GM12878 (cell line): ENCODE data around the gene SLC51A. TPM values are rescaled to one million over a fixed set of nuclear protein-coding genes. Genes with fewer than 3 reads are reported as not detected.

Source experiments
- ATAC-seq: fragments of 200-7000 bp; cut with Tn5 transposase; 3 replicates; pipeline ENCODE4 v1.9.1; 2020; ENCODE audit warnings: mild to moderate bottlenecking, moderate library complexity
- BruUV-seq: library from RNA; stranded (reverse); fragments of 400-500 nt; replicated peaks from 2 replicates; lab custom pipeline; 2021; lab: Mats Ljungman, UMichigan
- CTCF ChIA-PET: fragments of 300-600 bp; sonication (Branson Sonifier 250); formaldehyde crosslinking; extraction: SDS; loops from one replicate; lab custom pipeline; 2021; ENCODE audit warnings: inconsistent platforms; lab: Yijun Ruan, JAX
- POLR2A ChIA-PET: fragments of 350-600 bp; formaldehyde crosslinking; extraction: SDS; loops from one replicate; lab custom pipeline; 2021; ENCODE audit warnings: inconsistent platforms; lab: Charles Lee
- RAD21 ChIA-PET: fragments of 300-600 bp; sonication (Branson Sonifier 250); formaldehyde crosslinking; loops from one replicate; lab custom pipeline; 2023; ENCODE audit warnings: antibody characterized with exemption; ENCODE audit not compliant: unreplicated experiment; lab: Charles Lee
- SMC1A ChIA-PET: fragments of 300-600 bp; sonication (Branson Sonifier 250); formaldehyde crosslinking; loops from one replicate; lab custom pipeline; 2023; ENCODE audit not compliant: unreplicated experiment, uncharacterized antibody; lab: Charles Lee
- DNase-seq: peaks from one replicate; pipeline ENCODE4 v3.0.0-alpha.2; 2011; ENCODE audit warnings: low read depth, low spot score
- FAIRE-seq: peaks from 3 replicates; lab custom pipeline; 2011; peaks lifted over from hg19 to GRCh38; lab: Jason Lieb, UNC
- H2AFZ ChIP-seq: 2 replicates; pipeline ENCODE4 v1.6.0; 2011; ENCODE audit warnings: low read depth, low read length, control low read depth; ENCODE audit not compliant: control insufficient read depth
- H3K27ac ChIP-seq: 2 replicates; pipeline ENCODE4 v1.5.1; 2011; ENCODE audit warnings: control low read depth; ENCODE audit not compliant: control insufficient read depth, insufficient read depth
- H3K27me3 ChIP-seq, 2 experiments: replicated peaks in 1 of 2; 2 replicates each; pipeline versions ENCODE4 v1.6.0 to v1.6.1; 2011; ENCODE audit warnings: low read length in 1 of 2; ENCODE audit not compliant: control insufficient read depth in 2 of 2, insufficient read depth in 2 of 2
- H3K36me3 ChIP-seq, 2 experiments: 2 replicates each; pipeline ENCODE4 v1.5.1; 2011; ENCODE audit warnings: low read length in 1 of 2; ENCODE audit not compliant: control insufficient read depth in 2 of 2, insufficient read depth in 2 of 2
- H3K4me1 ChIP-seq: 2 replicates; pipeline ENCODE4 v1.6.1; 2011; ENCODE audit warnings: mild to moderate bottlenecking, low read length, moderate library complexity, mixed read lengths; ENCODE audit not compliant: control insufficient read depth, insufficient read depth
- H3K4me2 ChIP-seq: 2 replicates; pipeline ENCODE4 v1.6.0; 2011; ENCODE audit warnings: control low read depth; ENCODE audit not compliant: control insufficient read depth, insufficient read depth
- H3K4me3 ChIP-seq: fragments of 200-600 bp; sonication (generic); 2 replicates; pipeline ENCODE4 v1.5.1; 2016
- H3K79me2 ChIP-seq: 2 replicates; pipeline ENCODE4 v1.6.0; 2011; ENCODE audit warnings: low read length; ENCODE audit not compliant: control insufficient read depth, insufficient read depth
- H3K9ac ChIP-seq: 2 replicates; pipeline ENCODE4 v1.8.0; 2011; ENCODE audit warnings: low read length, control low read depth, mixed read lengths; ENCODE audit not compliant: control insufficient read depth, insufficient read depth
- H3K9me3 ChIP-seq: replicated peaks from 3 replicates; pipeline ENCODE4 v1.5.1; 2011; ENCODE audit warnings: mild to moderate bottlenecking, low read length; ENCODE audit not compliant: control insufficient read depth, insufficient read depth
- H4K20me1 ChIP-seq: 2 replicates; pipeline ENCODE4 v1.6.0; 2011; ENCODE audit not compliant: control insufficient read depth, insufficient read depth
- ATF2 ChIP-seq: IDR thresholded peaks from 2 replicates; pipeline ENCODE4 v1.6.1; 2012; ENCODE audit warnings: low read length, inconsistent platforms
- BACH1 ChIP-seq: fragments of 450-650 bp; IDR thresholded peaks from 2 replicates; pipeline ENCODE4 v1.6.1; 2017; ENCODE audit warnings: mild to moderate bottlenecking, borderline replicate concordance
- BCL11A ChIP-seq: IDR thresholded peaks from 2 replicates; pipeline ENCODE4 v1.6.1; 2011; ENCODE audit warnings: low read depth, low read length
- ELK1 ChIP-seq: IDR thresholded peaks from 2 replicates; pipeline ENCODE4 v1.6.1; 2012; ENCODE audit warnings: low read depth, low read length, improper control_type of control experiment
- IKZF1 ChIP-seq: fragments of 450-650 bp; conservative IDR thresholded peaks from 2 replicates; pipeline ENCODE4 v1.6.1; 2017; ENCODE audit warnings: antibody characterized with exemption, mild to moderate bottlenecking
- NFIC ChIP-seq: IDR thresholded peaks from 2 replicates; pipeline ENCODE4 v1.6.1; 2012; ENCODE audit warnings: low read depth, mild to moderate bottlenecking, inconsistent platforms, low read length, moderate library complexity
- RELB ChIP-seq: fragments of 450-650 bp; IDR thresholded peaks from 2 replicates; pipeline ENCODE4 v1.6.1; 2017; ENCODE audit warnings: low read depth, mild to moderate bottlenecking, moderate library complexity
- REST ChIP-seq: IDR thresholded peaks from 2 replicates; pipeline ENCODE4 v1.6.1; 2012; ENCODE audit warnings: mild to moderate bottlenecking, low read depth, low read length
- TCF7 ChIP-seq: IDR thresholded peaks from 2 replicates; pipeline ENCODE4 v1.6.1; 2014; ENCODE audit warnings: antibody characterized with exemption, borderline replicate concordance
- ZNF592 ChIP-seq: fragments of 450-650 bp; IDR thresholded peaks from 2 replicates; pipeline ENCODE4 v1.6.1; 2017; ENCODE audit warnings: mild to moderate bottlenecking, moderate library complexity
- WGBS: methylation state at CpG from one replicate; pipeline ENCODE4 v1.1.6; 2016; ENCODE audit warnings: low lambda C conversion rate; ENCODE audit not compliant: insufficient replicate concordance, insufficient coverage; ENCODE audit errors: missing lambda C conversion rate; 5-methylcytosine and 5-hydroxymethylcytosine counted together
- in situ Hi-C: fragments of 300-500 bp; cut with MboI; formaldehyde crosslinking; loops from 9 replicates; pipeline ENCODE4 v1.14.3; 2018; ENCODE audit warnings: mixed read lengths
- intact Hi-C: fragments of 100-400 bp; cut with micrococcal nuclease; formaldehyde crosslinking; loops from one replicate; pipeline ENCODE4 v1.14.2; 2022; ENCODE audit not compliant: unreplicated experiment
- polyA plus RNA-seq, 11 experiments: library from polyadenylated mRNA; depleted of rRNA in 4 of 11; unstranded in 6 of 11; stranded (reverse) in 5 of 11; fragments of >200 nt; fragmentation: Nextera tagmentation in 4 of 11; fragmentation: Illumina TruSeq in 1 of 11; extraction: Ambion mirVana in 4 of 11; extraction: Trizol in 1 of 11; gene quantifications; 1 replicate in 1 of 11; 2 replicates in 10 of 11; pipeline versions ENCODE4 v1.2.1 to v1.2.3, GENCODE V29; 2011 to 2016; ENCODE audit warnings: inconsistent platforms in 2 of 11, missing spikeins in 2 of 11, low read depth in 1 of 11
- total RNA-seq, 4 experiments: library from RNA; depleted of rRNA in 3 of 4; stranded (reverse); fragments of >200 nt in 3 of 4; fragmentation: Illumina TruSeq in 1 of 4; extraction: Trizol in 1 of 4; gene quantifications; 2 replicates each; pipeline versions ENCODE4 v1.2.1 to v1.2.3, GENCODE V29; 2013 to 2021

The SLC51A gene
- total and polyA plus RNA-seq, 10 of the 15 experiments (the other 5 are each of a cell fraction or from before 2014, with no cell fraction given): 0.99 to 3.9 (median 2.2) TPM; not detected in 6

GRCh38 chr3:196232154-196232881 is 16.0 kb downstream of the SLC51A start:
- H3K9me3 ChIP-seq: no peaks in the 10 kb centered on the region
- no TSS peak for BruUV-seq
- H3K79me2 ChIP-seq: no peaks in the 10 kb centered on the region
- ChIA-PET SMC1A (interaction anchor here (2.1 kb wide), 1 partner anchor 13 kb away, joined by 9 read pairs; no protein-coding TSS in a partner anchor), RAD21 (no interaction called here), CTCF (interaction anchor here (0.6 to 1.2 kb wide), 3 partner anchors 11 to 338 kb away, joined by 3 read pairs; no protein-coding TSS in a partner anchor), POLR2A (no interaction called here)
- H3K4me1 ChIP-seq: peaks cover 28% of the 10 kb centered on the region
- no peaks in the 10 kb centered on the region for H3K27me3 ChIP-seq
- in situ Hi-C loops: no loop called here
- ATAC-seq (peak; percentile 87), FAIRE-seq (peak; percentile 65), DNase-seq (no peak)
- H2AFZ ChIP-seq: no peak overlapping the region
- WGBS: 66% methylated on average over 12 of the region's 12 CpGs
- H4K20me1 ChIP-seq: no peaks in the 10 kb centered on the region
- intact Hi-C loops: no loop called here
- peak overlapping the region; percentile 33; the same call in 1 of the 2 replicates for H3K4me2 ChIP-seq
- peak overlapping the region; percentile 21; the same call in 1 of the 2 replicates for H3K27ac ChIP-seq
- no peak overlapping the region for H3K9ac ChIP-seq
- no peak overlapping the region for H3K4me3 ChIP-seq
- no peaks in the 10 kb centered on the region; a peak in 1 of 4 replicates for H3K36me3 ChIP-seq
- no peak for TF ChIP-seq TCF7
- TF ChIP-seq BACH1: no peak
- peak; percentile 79 for TF ChIP-seq IKZF1
- no peak for TF ChIP-seq ELK1
- TF ChIP-seq BCL11A: 0 out of 2 replicates have a peak, but pooled peaks have one; percentile 23
- peak; percentile 49; the same call in 1 of the 2 replicates for TF ChIP-seq RELB
- TF ChIP-seq ATF2: no peak; the same call in 1 of the 2 replicates
- TF ChIP-seq NFIC: peak; percentile 59; the same call in 1 of the 2 replicates
- no peak for TF ChIP-seq REST
- no peak for TF ChIP-seq ZNF592
